A172 (cell line): ENCODE results near the gene TFCP2L1. TPM values are rescaled to one million over a fixed set of nuclear protein-coding genes. Genes with fewer than 3 reads are reported as not detected.
"Not testable (repeated sequence)": the region's sequence is repeated elsewhere in the genome, so short reads cannot be mapped to it uniquely, and the experiment has no call there.

ENCODE experiments used
- DNase-seq: peaks from one replicate; pipeline ENCODE4 v3.0.0-alpha.2; 2015; ENCODE audit warnings: low spot score
- total RNA-seq: library from RNA; depleted of rRNA; stranded (reverse); fragments of >200 nt; shearing (Covaris generic); gene quantifications from 2 replicates; pipeline ENCODE4 v1.2.3, GENCODE V29; 2014

TFCP2L1 gene
- total RNA-seq, 1 experiment from 2014 or later, result 0.26 TPM

GRCh38 chr2:121242175-121242875 lies 42.7 kb downstream of the TFCP2L1 start:
- DNase-seq, result no peak

GRCh38 chr2:121241466-121241865 lies 43.5 kb downstream of the TFCP2L1 start:
- DNase-seq, result no peak

- no peak for DNase-seq
These were observed 44.6 kb downstream of the TFCP2L1 start for GRCh38 chr2:121240436-121240835.

- no peak for DNase-seq
These were observed 45.0 kb downstream of the TFCP2L1 start for GRCh38 chr2:121239969-121240368.

- no peak for DNase-seq
These were observed 45.5 kb downstream of the TFCP2L1 start for GRCh38 chr2:121239471-121239870.

- DNase-seq, result no peak
These were observed 46.2 kb downstream of the TFCP2L1 start for GRCh38 chr2:121238828-121239227.

GRCh38 chr2:121237980-121238665 lies 46.9 kb downstream of the TFCP2L1 start:
- peak; percentile 71 for DNase-seq

GRCh38 chr2:121237336-121237979 lies 47.5 kb downstream of the TFCP2L1 start:
- DNase-seq, result no peak

GRCh38 chr2:121236650-121237180 lies 48.3 kb downstream of the TFCP2L1 start:
- no peak for DNase-seq

GRCh38 chr2:121236101-121236640 lies 48.8 kb downstream of the TFCP2L1 start:
- DNase-seq, result no peak

- no peak for DNase-seq
These were observed 49.5 kb downstream of the TFCP2L1 start for GRCh38 chr2:121235542-121235941.

- no peak for DNase-seq
These were observed 50.2 kb downstream of the TFCP2L1 start for GRCh38 chr2:121234791-121235190.

GRCh38 chr2:121234144-121234543 lies 50.9 kb downstream of the TFCP2L1 start:
- no peak for DNase-seq

GRCh38 chr2:121233486-121234110 lies 51.4 kb downstream of the TFCP2L1 start:
- no peak for DNase-seq

GRCh38 chr2:121232626-121233265 lies 52.3 kb downstream of the TFCP2L1 start:
- no peak for DNase-seq

- no peak for DNase-seq
These were observed 53.5 kb downstream of the TFCP2L1 start for GRCh38 chr2:121231385-121232000.

- DNase-seq, result no peak
These were observed 56.5 kb downstream of the TFCP2L1 start for GRCh38 chr2:121228521-121228920.

- not testable (repeated sequence) for DNase-seq
These were observed 57.4 kb downstream of the TFCP2L1 start for GRCh38 chr2:121227381-121228144.

GRCh38 chr2:121225681-121226080 lies 59.3 kb downstream of the TFCP2L1 start:
- DNase-seq, result not testable (repeated sequence)

GRCh38 chr2:121220995-121221394 lies 64.0 kb downstream of the TFCP2L1 start:
- DNase-seq, result peak; percentile 64
